GM06990 (cell line): ENCODE results near the gene RALGPS1.

Experiments used
- DNase-seq: peaks from one replicate; pipeline ENCODE4 v3.0.0-alpha.2; 2011; ENCODE audit not compliant: insufficient read length; ENCODE audit errors: extremely low read depth
- H3K27me3 ChIP-seq: replicated peaks from 2 replicates; pipeline ENCODE4 v1.6.0; 2011; ENCODE audit warnings: low read length; ENCODE audit not compliant: control insufficient read depth, insufficient read depth
- H3K36me3 ChIP-seq: 2 replicates; pipeline ENCODE4 v1.5.1; 2011; ENCODE audit warnings: low read length; ENCODE audit not compliant: control insufficient read depth, insufficient read depth
- H3K4me3 ChIP-seq: replicated peaks from 2 replicates; pipeline ENCODE4 v1.5.1; 2011; ENCODE audit warnings: low read depth, mild to moderate bottlenecking, control low read depth, low read length
- CTCF ChIP-seq: IDR thresholded peaks from 2 replicates; pipeline ENCODE4 v1.5.1; 2011; ENCODE audit warnings: low read length, control low read depth, mild to moderate bottlenecking, inconsistent platforms; ENCODE audit not compliant: insufficient read depth, poor library complexity, severe bottlenecking

The RALGPS1 gene

GRCh38 chr9:126894052-126894603 lies 20.5 kb upstream of the RALGPS1 start:
- Histone ChIP-seq H3K4me3 (no peak overlapping the region), H3K36me3 (no peaks in the 10 kb centered on the region), H3K27me3 (no peaks in the 10 kb centered on the region)
- no peak for TF ChIP-seq CTCF
- no peak for DNase-seq

- DNase-seq: no peak
- H3K27me3 ChIP-seq: no peaks in the 10 kb centered on the region
- no peak overlapping the region for H3K4me3 ChIP-seq
- no peaks in the 10 kb centered on the region for H3K36me3 ChIP-seq
- TF ChIP-seq CTCF: no peak
Measured at GRCh38 chr9:126902210-126902609, 12.4 kb upstream of the RALGPS1 start.

- TF ChIP-seq CTCF: no peak
- Histone ChIP-seq H3K36me3 (no peaks in the 10 kb centered on the region), H3K4me3 (no peak overlapping the region)
Measured at GRCh38 chr9:126904586-126904985, 10.0 kb upstream of the RALGPS1 start.

GRCh38 chr9:126906091-126906490 lies 8.5 kb upstream of the RALGPS1 start:
- no peak for DNase-seq
- no peaks in the 10 kb centered on the region for H3K36me3 ChIP-seq
- no peak overlapping the region for H3K4me3 ChIP-seq
- H3K27me3 ChIP-seq: no peaks in the 10 kb centered on the region; the same call in 1 of the 2 replicates
- no peak for TF ChIP-seq CTCF

More at GRCh38 chr9:126904586-126904985, 10.0 kb upstream of the RALGPS1 start:
- DNase-seq: no peak
- H3K27me3 ChIP-seq: no peaks in the 10 kb centered on the region; the same call in 1 of the 2 replicates

GRCh38 chr9:126907058-126907457 lies 7.5 kb upstream of the RALGPS1 start:
- TF ChIP-seq CTCF: no peak
- DNase-seq: no peak
- Histone ChIP-seq H3K27me3 (no peaks in the 10 kb centered on the region; the same call in 1 of the 2 replicates), H3K4me3 (no peak overlapping the region), H3K36me3 (no peaks in the 10 kb centered on the region)
